Fibroblast of lung (primary cell): ENCODE data around the gene DMXL1. TPM values are rescaled to one million over a fixed set of nuclear protein-coding genes. Genes with fewer than 3 reads are reported as not detected.
"Not testable (repeated sequence)": the region's sequence is repeated elsewhere in the genome, so short reads cannot be mapped to it uniquely, and the experiment has no call there.

Experiments used
- DNase-seq, 2 donors: peaks; one replicate each; pipeline versions ENCODE4 v3.0.0 to v3.0.0-alpha.2; 2010; ENCODE audit warnings: low read depth in 2 of 2
- H2AFZ ChIP-seq: 2 replicates; pipeline ENCODE4 v1.5.1; 2012; ENCODE audit warnings: low read length, control low read depth, inconsistent platforms
- H3K27ac ChIP-seq: 2 replicates; pipeline ENCODE4 v1.5.1; 2011; ENCODE audit warnings: low read length, control low read depth; ENCODE audit not compliant: insufficient read depth
- H3K27me3 ChIP-seq: 2 replicates; pipeline ENCODE4 v1.5.1; 2011; ENCODE audit warnings: mild to moderate bottlenecking, low read length; ENCODE audit not compliant: control insufficient read depth, insufficient read depth
- H3K36me3 ChIP-seq: 2 replicates; pipeline ENCODE4 v1.5.1; 2011; ENCODE audit warnings: low read length; ENCODE audit not compliant: control insufficient read depth, insufficient read depth
- H3K4me1 ChIP-seq: 2 replicates; pipeline ENCODE4 v1.5.1; 2011; ENCODE audit warnings: low read length; ENCODE audit not compliant: control insufficient read depth, insufficient read depth; ENCODE audit errors: extremely low read depth
- H3K4me2 ChIP-seq: 2 replicates; pipeline ENCODE4 v1.5.1; 2011; ENCODE audit warnings: low read length, control low read depth; ENCODE audit not compliant: insufficient read depth; ENCODE audit errors: extremely low read depth
- H3K4me3 ChIP-seq, 4 experiments: fragments of 200-600 bp in 1 of 4; sonication (generic) in 1 of 4; replicated peaks in 1 of 4; 2 replicates each; pipeline ENCODE4 v1.5.1; 2011 to 2016; ENCODE audit warnings: low read length in 4 of 4, low read depth in 3 of 4, mild to moderate bottlenecking in 3 of 4, control low read depth in 2 of 4, inconsistent platforms in 1 of 4, mixed read lengths in 1 of 4; ENCODE audit not compliant: insufficient read depth in 1 of 4; ENCODE audit errors: control extremely low read depth in 1 of 4
- H3K79me2 ChIP-seq: 2 replicates; pipeline ENCODE4 v1.5.1; 2012; ENCODE audit warnings: mild to moderate bottlenecking, low read length, inconsistent platforms; ENCODE audit not compliant: control insufficient read depth, insufficient read depth
- H3K9ac ChIP-seq: 2 replicates; pipeline ENCODE4 v1.5.1; 2011; ENCODE audit warnings: mild to moderate bottlenecking, low read length, control low read depth; ENCODE audit not compliant: insufficient read depth
- H3K9me3 ChIP-seq: 2 replicates; pipeline ENCODE4 v1.5.1; 2012; ENCODE audit warnings: low read depth, low read length; ENCODE audit not compliant: control insufficient read depth, insufficient read depth
- H4K20me1 ChIP-seq: 2 replicates; pipeline ENCODE4 v1.5.1; 2011; ENCODE audit warnings: low read length; ENCODE audit not compliant: control insufficient read depth, insufficient read depth; ENCODE audit errors: extremely low read depth
- EZH2 ChIP-seq: IDR thresholded peaks from 2 replicates; pipeline ENCODE4 v1.5.1; 2012; ENCODE audit warnings: low read length, control low read depth, mild to moderate bottlenecking; ENCODE audit errors: missing control alignments
- polyA plus RNA-seq, 2 donors: library from polyadenylated mRNA; depleted of rRNA in 1 of 2; stranded (reverse) in 1 of 2; unstranded in 1 of 2; fragments of >200 nt; gene quantifications; 2 replicates each; pipeline ENCODE4 v1.2.1, GENCODE V29; 2011 to 2012; ENCODE audit warnings: missing spikeins in 1 of 2
- total RNA-seq: library from RNA; depleted of rRNA; stranded (reverse); fragments of >200 nt; gene quantifications from 2 replicates; pipeline ENCODE4 v1.2.1, GENCODE V29; 2014
- TF ChIP-seq, protein P1 (sequence below), 2 donors: IDR thresholded peaks in 1 of 2; conservative IDR thresholded peaks in 1 of 2; 1 replicate in 1 of 2; 2 replicates in 1 of 2; pipeline ENCODE4 v1.5.1; 2011 to 2012; ENCODE audit warnings: low read length in 2 of 2, control low read depth in 1 of 2, inconsistent platforms in 1 of 2, low read depth in 1 of 2, mild to moderate bottlenecking in 1 of 2

The DMXL1 gene
- total and polyA plus RNA-seq, 2 donors (not counting 1 experiment from before 2014, with no cell fraction given) = 21.1 to 59.5 TPM

- no peak for TF ChIP-seq EZH2
- TF ChIP-seq, protein P1, sequence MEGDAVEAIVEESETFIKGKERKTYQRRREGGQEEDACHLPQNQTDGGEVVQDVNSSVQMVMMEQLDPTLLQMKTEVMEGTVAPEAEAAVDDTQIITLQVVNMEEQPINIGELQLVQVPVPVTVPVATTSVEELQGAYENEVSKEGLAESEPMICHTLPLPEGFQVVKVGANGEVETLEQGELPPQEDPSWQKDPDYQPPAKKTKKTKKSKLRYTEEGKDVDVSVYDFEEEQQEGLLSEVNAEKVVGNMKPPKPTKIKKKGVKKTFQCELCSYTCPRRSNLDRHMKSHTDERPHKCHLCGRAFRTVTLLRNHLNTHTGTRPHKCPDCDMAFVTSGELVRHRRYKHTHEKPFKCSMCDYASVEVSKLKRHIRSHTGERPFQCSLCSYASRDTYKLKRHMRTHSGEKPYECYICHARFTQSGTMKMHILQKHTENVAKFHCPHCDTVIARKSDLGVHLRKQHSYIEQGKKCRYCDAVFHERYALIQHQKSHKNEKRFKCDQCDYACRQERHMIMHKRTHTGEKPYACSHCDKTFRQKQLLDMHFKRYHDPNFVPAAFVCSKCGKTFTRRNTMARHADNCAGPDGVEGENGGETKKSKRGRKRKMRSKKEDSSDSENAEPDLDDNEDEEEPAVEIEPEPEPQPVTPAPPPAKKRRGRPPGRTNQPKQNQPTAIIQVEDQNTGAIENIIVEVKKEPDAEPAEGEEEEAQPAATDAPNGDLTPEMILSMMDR (conservative IDR thresholded peaks at IDR 0.05 in 1 of 2, IDR thresholded peaks at IDR 0.05 in 1 of 2; ENCODE audit: low read depth in 1 of 2, low read length in 2 of 2) = no peak
Observed at GRCh38 chr5:119177226-119177625, 106.3 kb downstream of the DMXL1 start.

GRCh38 chr5:119178435-119178834, 107.5 kb downstream of the DMXL1 start:
- H3K36me3 ChIP-seq = no peaks in the 10 kb centered on the region
- no peak overlapping the region for H3K9ac ChIP-seq
- no peak overlapping the region for H3K4me3 ChIP-seq
- H4K20me1 ChIP-seq = no peaks in the 10 kb centered on the region
- no peak overlapping the region for H3K4me2 ChIP-seq
- no peak overlapping the region for H2AFZ ChIP-seq
- no peaks in the 10 kb centered on the region for H3K79me2 ChIP-seq
- no peak for DNase-seq
- H3K9me3 ChIP-seq = no peaks in the 10 kb centered on the region
- TF ChIP-seq, protein P1 (conservative IDR thresholded peaks at IDR 0.05 in 1 of 2, IDR thresholded peaks at IDR 0.05 in 1 of 2; ENCODE audit: low read depth in 1 of 2, low read length in 2 of 2) = no peak
- no peak for TF ChIP-seq EZH2
- no peaks in the 10 kb centered on the region for H3K4me1 ChIP-seq
- H3K27ac ChIP-seq = no peak overlapping the region
- no peaks in the 10 kb centered on the region for H3K27me3 ChIP-seq

More at GRCh38 chr5:119177226-119177625, 106.3 kb downstream of the DMXL1 start:
- Histone ChIP-seq H3K4me1 (no peaks in the 10 kb centered on the region), H3K9ac (no peak overlapping the region), H3K36me3 (no peaks in the 10 kb centered on the region), H3K4me3 (no peak overlapping the region), H3K27ac (no peak overlapping the region), H3K4me2 (no peak overlapping the region), H2AFZ (no peak overlapping the region), H3K27me3 (no peaks in the 10 kb centered on the region), H3K79me2 (no peaks in the 10 kb centered on the region), H3K9me3 (no peaks in the 10 kb centered on the region), H4K20me1 (no peaks in the 10 kb centered on the region)
- no peak for DNase-seq

DNA sequence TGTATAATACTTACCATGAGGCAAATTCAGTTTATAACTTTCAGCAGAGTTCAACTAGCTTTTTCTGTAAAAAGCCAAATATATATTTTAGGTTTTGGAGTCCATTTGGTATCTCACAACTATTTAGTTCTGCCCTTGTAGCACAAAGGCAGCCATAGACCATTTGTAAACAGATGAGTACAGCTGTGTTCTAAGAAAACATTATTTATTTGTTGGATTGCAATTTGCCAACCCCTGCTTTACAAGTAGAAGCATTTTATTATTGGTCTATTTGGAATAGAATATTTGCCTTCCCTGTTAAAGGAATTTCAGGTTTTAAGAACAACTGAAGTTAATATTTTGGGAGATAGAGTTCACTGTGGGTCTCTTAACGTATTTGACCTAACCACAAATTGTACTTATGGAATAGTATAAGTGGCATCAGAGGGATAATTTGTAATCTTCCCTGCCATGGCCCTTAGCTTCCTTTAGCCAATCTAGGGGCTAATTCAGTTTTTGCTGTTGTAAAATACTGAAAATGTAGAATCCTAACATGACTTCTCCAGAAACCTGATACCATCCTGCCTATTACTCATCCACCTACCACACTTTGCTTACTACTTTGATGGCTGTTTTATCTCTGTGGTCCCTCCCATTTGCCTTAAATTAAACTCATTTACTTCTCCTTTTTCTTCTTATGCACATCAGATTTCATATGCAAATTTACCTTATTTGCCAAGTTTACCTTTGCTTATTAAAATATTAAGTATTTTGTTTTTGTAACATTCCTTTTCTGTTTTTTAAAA, 109.2 kb downstream of the DMXL1 start:
- Histone ChIP-seq H3K4me1 (no peaks in the 10 kb centered on the region), H3K4me2 (no peak overlapping the region), H3K36me3 (no peaks in the 10 kb centered on the region), H3K4me3 (no peak overlapping the region), H2AFZ (no peak overlapping the region), H3K9ac (no peak overlapping the region), H3K27me3 (no peaks in the 10 kb centered on the region), H3K9me3 (no peaks in the 10 kb centered on the region), H3K27ac (no peak overlapping the region), H4K20me1 (no peaks in the 10 kb centered on the region), H3K79me2 (no peaks in the 10 kb centered on the region)
- peak; percentile 9 to 39 for DNase-seq
- TF ChIP-seq, protein P1 (conservative IDR thresholded peaks at IDR 0.05 in 1 of 2, IDR thresholded peaks at IDR 0.05 in 1 of 2; ENCODE audit: low read depth in 1 of 2, low read length in 2 of 2) = no peak
- TF ChIP-seq EZH2 = no peak

DNA sequence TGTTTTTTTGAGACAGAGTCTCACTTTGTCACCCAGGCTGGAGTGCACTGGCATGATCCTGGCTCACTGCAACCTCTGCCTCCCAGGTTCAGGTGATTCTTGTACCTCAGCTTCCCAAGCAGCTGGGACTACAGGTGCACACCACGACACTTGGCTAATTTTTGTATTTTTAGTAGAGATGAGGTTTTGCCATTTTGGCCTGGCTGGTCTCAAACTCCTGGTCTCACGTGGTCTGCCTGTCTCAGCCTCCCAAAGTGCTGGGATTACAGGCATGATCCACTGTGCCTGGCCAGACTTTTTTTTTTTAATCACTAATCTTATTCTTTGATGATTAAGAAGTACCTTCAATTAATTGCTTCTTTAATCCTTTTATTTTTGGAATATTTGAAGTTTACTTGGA, 114.6 kb downstream of the DMXL1 start:
- not testable (repeated sequence) for H3K4me1 ChIP-seq, H3K27ac ChIP-seq, H3K9me3 ChIP-seq, H3K9ac ChIP-seq, H3K4me2 ChIP-seq, H3K79me2 ChIP-seq, H4K20me1 ChIP-seq, H3K4me3 ChIP-seq, H3K27me3 ChIP-seq, H2AFZ ChIP-seq, DNase-seq, H3K36me3 ChIP-seq
